Brain microvascular endothelial cell (primary cell): ENCODE results near the gene MST1R.

Experiments used
- DNase-seq: peaks from one replicate; pipeline ENCODE4 v3.0.0-alpha.2; 2020
- H3K27ac ChIP-seq: fragments of 250-450 bp; sonication (Bioruptor Pico); 2 replicates; pipeline ENCODE4 v1.5.1; 2020; ENCODE audit warnings: mild to moderate bottlenecking, moderate library complexity
- H3K27me3 ChIP-seq: fragments of 250-450 bp; sonication (Bioruptor Pico); replicated peaks from 2 replicates; pipeline ENCODE4 v1.5.1; 2020; ENCODE audit warnings: mild to moderate bottlenecking
- H3K36me3 ChIP-seq: fragments of 250-450 bp; sonication (Bioruptor Pico); replicated peaks from 2 replicates; pipeline ENCODE4 v1.5.1; 2020; ENCODE audit warnings: mild to moderate bottlenecking
- H3K4me3 ChIP-seq: 2 replicates; pipeline ENCODE4 v1.5.1; 2011; ENCODE audit warnings: low read depth, mild to moderate bottlenecking, control low read depth, low read length, moderate library complexity
- in situ Hi-C: cut with HindIII; loops from 2 replicates; pipeline ENCODE4 v1.10.0; 2017; ENCODE audit warnings: low sequenced_read_pairs, low pct_ligation_motif_present
- TF ChIP-seq, protein P1 (sequence below): IDR thresholded peaks from 2 replicates; pipeline ENCODE4 v1.5.1; 2011; ENCODE audit warnings: low read depth, mild to moderate bottlenecking, moderate library complexity, low read length, control low read depth, inconsistent platforms; ENCODE audit errors: missing control alignments

MST1R gene

DNA sequence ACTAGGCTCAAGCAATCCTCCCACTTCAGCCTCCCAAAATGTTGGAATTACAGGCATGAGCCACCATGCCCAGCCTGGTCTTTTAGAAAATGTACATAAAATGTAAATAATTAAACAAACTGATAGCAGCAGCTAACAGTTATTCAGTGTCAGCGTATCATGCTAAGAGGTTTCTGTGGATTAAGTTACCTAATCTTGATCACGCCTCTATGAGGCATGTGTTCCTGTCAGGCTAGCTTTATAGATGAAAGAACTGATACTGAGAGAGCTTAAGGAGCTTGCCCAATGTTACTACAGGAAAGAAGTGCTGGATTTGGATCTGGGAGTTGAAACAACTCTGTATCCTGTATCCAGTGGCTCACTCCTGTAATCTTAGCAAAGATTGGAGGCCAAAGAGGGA lies 11.2 kb upstream of the MST1R start:
- H3K27ac ChIP-seq, result no peak overlapping the region
- no peak for DNase-seq
- TF ChIP-seq, protein P1, sequence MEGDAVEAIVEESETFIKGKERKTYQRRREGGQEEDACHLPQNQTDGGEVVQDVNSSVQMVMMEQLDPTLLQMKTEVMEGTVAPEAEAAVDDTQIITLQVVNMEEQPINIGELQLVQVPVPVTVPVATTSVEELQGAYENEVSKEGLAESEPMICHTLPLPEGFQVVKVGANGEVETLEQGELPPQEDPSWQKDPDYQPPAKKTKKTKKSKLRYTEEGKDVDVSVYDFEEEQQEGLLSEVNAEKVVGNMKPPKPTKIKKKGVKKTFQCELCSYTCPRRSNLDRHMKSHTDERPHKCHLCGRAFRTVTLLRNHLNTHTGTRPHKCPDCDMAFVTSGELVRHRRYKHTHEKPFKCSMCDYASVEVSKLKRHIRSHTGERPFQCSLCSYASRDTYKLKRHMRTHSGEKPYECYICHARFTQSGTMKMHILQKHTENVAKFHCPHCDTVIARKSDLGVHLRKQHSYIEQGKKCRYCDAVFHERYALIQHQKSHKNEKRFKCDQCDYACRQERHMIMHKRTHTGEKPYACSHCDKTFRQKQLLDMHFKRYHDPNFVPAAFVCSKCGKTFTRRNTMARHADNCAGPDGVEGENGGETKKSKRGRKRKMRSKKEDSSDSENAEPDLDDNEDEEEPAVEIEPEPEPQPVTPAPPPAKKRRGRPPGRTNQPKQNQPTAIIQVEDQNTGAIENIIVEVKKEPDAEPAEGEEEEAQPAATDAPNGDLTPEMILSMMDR, result no peak
- H3K36me3 ChIP-seq, result peaks cover 14% of the 10 kb centered on the region
- no peaks in the 10 kb centered on the region for H3K27me3 ChIP-seq
- H3K4me3 ChIP-seq, result no peak overlapping the region
- in situ Hi-C loops, result no loop called here

DNA sequence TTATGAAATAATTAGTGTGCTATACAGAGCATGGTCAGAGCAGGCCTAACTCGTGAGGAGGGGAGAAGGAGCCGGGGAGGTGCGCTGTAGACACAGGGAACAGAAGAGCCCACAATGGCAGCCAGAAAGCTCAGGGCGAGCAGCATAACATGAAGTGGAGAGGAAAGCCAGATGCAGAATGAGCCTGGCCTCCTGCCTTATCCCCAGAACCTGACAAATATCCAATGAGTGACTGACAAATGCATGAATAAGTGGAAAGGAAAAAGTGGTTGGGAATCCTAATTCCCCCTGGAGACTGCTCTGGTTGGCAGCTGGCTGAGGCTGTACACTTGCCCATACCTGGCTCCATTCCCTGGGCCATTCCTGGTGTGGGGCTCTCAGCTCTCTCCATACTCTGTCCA lies 9.2 kb upstream of the MST1R start:
- H3K27me3 ChIP-seq, result no peaks in the 10 kb centered on the region
- in situ Hi-C loops, result no loop called here
- TF ChIP-seq, protein P1, result no peak
- peaks cover 19% of the 10 kb centered on the region for H3K36me3 ChIP-seq
- no peak for DNase-seq
- H3K4me3 ChIP-seq, result no peak overlapping the region
- H3K27ac ChIP-seq, result no peak overlapping the region

DNA sequence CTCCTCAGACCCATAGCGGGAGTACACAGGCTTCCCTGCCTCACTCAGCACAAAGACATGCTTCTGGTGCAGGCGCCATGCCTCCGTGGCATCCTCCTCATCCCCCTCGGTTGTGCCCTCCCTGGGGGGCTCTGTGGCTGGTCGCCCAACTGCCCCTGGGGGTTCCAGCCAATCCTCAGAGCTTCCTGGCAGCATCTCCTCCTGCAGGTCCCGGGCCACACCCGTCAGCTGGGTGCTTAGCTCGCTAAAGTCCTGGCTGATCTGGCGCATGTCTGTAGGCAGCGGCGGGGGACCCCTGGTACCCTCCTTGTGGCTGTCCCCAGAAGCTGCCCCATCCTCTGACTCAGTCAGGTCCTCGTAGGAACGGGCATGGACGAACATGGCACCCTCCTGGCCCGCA lies 7.9 kb upstream of the MST1R start:
- TF ChIP-seq, protein P1, result no peak

DNA sequence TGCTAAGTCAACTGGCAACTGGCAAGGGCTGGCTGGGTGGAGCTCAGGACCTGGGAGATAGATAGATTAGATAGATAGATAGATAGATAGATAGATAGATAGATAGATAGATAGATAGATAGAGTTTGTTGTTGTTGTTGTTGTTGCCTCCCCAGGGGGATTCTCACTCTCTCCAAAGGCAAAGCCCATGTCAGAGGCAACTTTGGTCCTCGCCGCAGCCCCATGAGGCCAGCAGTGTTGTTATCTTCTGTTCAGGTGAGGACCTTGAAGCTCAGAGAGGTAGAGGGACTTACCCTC lies 7.4 kb upstream of the MST1R start:
- no peak for DNase-seq
- in situ Hi-C loops, result no loop called here
- H3K4me3 ChIP-seq, result no peak overlapping the region
- peaks cover 19% of the 10 kb centered on the region for H3K36me3 ChIP-seq
- H3K27me3 ChIP-seq, result no peaks in the 10 kb centered on the region
- no peak overlapping the region for H3K27ac ChIP-seq
- TF ChIP-seq, protein P1, result no peak

More for the DNA sequence above, 7.9 kb upstream of the MST1R start:
- Histone ChIP-seq H3K27me3 (no peaks in the 10 kb centered on the region), H3K4me3 (no peak overlapping the region), H3K27ac (no peak overlapping the region), H3K36me3 (peaks cover 19% of the 10 kb centered on the region)
- DNase-seq, result no peak
- in situ Hi-C loops, result no loop called here

DNA sequence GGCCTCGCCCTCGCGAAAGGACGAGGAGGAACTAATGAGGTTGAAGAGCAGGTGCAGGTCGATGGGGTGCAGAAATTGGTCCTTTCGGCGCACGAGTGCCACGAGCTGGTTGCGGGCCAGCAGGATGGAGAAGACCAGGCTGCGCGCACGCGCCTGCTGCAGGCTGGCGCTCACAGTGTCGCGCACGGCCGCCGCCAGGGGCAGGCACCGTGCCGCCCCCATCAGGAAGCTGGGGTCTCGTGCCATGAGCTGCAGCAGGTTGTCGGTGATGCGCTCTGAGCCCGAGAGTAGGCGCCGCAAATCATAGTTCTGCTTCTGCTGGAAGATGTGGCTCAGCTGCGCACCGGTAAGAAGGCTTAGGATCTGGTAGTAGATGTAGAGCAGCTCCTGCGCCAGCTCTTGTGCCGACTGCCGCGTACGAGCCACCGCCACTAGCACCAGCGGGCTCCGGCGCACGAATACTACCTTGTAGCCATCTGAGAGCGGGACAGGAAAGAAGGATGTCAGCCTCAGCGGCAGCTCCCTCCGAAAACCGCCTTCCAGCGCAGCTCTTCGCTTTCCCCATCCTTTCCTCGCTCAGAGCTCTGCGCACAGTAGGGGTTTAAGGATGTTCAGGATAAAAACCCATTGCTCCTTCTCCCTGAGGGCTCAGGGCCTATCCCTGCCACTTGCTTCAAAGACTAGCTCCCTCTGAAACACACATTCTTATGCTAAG lies 6.9 kb upstream of the MST1R start:
- Histone ChIP-seq H3K27me3 (no peaks in the 10 kb centered on the region), H3K27ac (no peak overlapping the region), H3K4me3 (no peak overlapping the region), H3K36me3 (peaks cover 19% of the 10 kb centered on the region)
- in situ Hi-C loops, result no loop called here
- TF ChIP-seq, protein P1, result no peak
- DNase-seq, result no peak
